PFSK-1 (cell line): Measurements from ENCODE around the gene SPTBN1.

Source experiments
- POLR2AphosphoS5 ChIP-seq: IDR thresholded peaks from 2 replicates; pipeline ENCODE4 v1.6.1; 2012; ENCODE audit warnings: low read depth, mild to moderate bottlenecking, control low read depth, low read length, moderate library complexity
- SIN3A ChIP-seq: IDR thresholded peaks from 2 replicates; pipeline ENCODE4 v1.6.1; 2012; ENCODE audit warnings: mild to moderate bottlenecking, low read length, moderate library complexity, borderline replicate concordance; ENCODE audit not compliant: insufficient read depth
- TAF1 ChIP-seq: IDR thresholded peaks from 2 replicates; pipeline ENCODE4 v1.6.1; 2012; ENCODE audit warnings: low read length, control low read depth, borderline replicate concordance; ENCODE audit not compliant: insufficient read depth
- TF ChIP-seq, protein P1 (sequence below), 2 experiments: IDR thresholded peaks; 2 replicates each; pipeline versions ENCODE4 v1.6.1 to v1.8.0; 2011 to 2012; ENCODE audit warnings: low read depth in 2 of 2, low read length in 2 of 2, control low read depth in 1 of 2, inconsistent platforms in 1 of 2, mild to moderate bottlenecking in 1 of 2, moderate library complexity in 1 of 2; ENCODE audit not compliant: insufficient read depth in 1 of 2

DNA sequence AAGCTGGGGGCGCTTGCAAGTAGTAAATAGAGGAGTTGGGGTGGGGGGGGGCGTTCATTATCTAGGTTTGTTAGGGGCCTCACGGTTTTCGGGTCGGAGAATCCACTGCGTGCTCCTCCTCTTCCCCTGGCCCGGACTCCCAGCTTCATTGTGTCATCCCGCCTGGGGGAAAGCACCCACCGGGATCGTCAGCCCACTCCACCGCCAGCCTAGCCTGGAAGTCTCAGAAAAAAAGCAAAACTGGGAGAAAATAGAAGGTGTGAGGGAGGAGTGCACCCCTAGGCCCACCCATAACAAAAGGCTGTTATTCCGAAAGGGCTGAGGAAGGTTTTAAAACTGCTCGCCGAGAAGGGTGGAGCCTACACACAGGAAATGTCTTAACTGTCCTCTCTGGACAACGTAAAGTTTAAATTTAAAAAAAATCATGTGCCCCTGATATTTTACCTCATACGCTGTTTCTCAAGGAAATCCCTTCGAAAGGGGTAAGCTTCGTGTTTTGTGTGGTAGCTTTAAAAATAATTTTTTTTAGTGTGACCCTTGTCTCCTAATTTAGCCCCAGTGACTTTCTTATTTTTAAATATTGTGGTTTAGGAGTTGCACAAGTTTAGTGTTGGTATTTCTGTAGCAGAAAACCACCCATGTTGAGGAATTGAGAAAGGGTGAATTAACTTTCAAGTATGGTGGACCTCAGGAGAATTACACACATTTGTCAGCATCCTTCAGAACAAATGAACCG is 104.2 kb downstream of the SPTBN1 start:
- TF ChIP-seq, protein P1, sequence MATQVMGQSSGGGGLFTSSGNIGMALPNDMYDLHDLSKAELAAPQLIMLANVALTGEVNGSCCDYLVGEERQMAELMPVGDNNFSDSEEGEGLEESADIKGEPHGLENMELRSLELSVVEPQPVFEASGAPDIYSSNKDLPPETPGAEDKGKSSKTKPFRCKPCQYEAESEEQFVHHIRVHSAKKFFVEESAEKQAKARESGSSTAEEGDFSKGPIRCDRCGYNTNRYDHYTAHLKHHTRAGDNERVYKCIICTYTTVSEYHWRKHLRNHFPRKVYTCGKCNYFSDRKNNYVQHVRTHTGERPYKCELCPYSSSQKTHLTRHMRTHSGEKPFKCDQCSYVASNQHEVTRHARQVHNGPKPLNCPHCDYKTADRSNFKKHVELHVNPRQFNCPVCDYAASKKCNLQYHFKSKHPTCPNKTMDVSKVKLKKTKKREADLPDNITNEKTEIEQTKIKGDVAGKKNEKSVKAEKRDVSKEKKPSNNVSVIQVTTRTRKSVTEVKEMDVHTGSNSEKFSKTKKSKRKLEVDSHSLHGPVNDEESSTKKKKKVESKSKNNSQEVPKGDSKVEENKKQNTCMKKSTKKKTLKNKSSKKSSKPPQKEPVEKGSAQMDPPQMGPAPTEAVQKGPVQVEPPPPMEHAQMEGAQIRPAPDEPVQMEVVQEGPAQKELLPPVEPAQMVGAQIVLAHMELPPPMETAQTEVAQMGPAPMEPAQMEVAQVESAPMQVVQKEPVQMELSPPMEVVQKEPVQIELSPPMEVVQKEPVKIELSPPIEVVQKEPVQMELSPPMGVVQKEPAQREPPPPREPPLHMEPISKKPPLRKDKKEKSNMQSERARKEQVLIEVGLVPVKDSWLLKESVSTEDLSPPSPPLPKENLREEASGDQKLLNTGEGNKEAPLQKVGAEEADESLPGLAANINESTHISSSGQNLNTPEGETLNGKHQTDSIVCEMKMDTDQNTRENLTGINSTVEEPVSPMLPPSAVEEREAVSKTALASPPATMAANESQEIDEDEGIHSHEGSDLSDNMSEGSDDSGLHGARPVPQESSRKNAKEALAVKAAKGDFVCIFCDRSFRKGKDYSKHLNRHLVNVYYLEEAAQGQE (IDR thresholded peaks at IDR 0.05; ENCODE audit: insufficient read depth in 1 of 2, low read depth in 2 of 2, low read length in 2 of 2), result no peak
- no peak for TF ChIP-seq POLR2AphosphoS5
- TF ChIP-seq SIN3A, result no peak
- no peak for TF ChIP-seq TAF1
